GM20431 (cell line): ENCODE data around the gene H2BK1.

Experiments
- in situ Hi-C: fragments of 300-500 bp; cut with MseI, MboI; formaldehyde crosslinking; loops from one replicate; pipeline ENCODE4 v1.15.0; 2020; ENCODE audit warnings: low sequenced_read_pairs; ENCODE audit not compliant: unreplicated experiment

Gene H2BK1

GRCh38 chr7:151186640-151187408, 23.5 kb downstream of the H2BK1 start, which contains the start of gene ASB10:
Gene ASB10, minus strand, starts transcription at chr7:151187250. Its CDS starts 120 bp downstream, at chr7:151187130.
- in situ Hi-C loops: no loop called here

DNA sequence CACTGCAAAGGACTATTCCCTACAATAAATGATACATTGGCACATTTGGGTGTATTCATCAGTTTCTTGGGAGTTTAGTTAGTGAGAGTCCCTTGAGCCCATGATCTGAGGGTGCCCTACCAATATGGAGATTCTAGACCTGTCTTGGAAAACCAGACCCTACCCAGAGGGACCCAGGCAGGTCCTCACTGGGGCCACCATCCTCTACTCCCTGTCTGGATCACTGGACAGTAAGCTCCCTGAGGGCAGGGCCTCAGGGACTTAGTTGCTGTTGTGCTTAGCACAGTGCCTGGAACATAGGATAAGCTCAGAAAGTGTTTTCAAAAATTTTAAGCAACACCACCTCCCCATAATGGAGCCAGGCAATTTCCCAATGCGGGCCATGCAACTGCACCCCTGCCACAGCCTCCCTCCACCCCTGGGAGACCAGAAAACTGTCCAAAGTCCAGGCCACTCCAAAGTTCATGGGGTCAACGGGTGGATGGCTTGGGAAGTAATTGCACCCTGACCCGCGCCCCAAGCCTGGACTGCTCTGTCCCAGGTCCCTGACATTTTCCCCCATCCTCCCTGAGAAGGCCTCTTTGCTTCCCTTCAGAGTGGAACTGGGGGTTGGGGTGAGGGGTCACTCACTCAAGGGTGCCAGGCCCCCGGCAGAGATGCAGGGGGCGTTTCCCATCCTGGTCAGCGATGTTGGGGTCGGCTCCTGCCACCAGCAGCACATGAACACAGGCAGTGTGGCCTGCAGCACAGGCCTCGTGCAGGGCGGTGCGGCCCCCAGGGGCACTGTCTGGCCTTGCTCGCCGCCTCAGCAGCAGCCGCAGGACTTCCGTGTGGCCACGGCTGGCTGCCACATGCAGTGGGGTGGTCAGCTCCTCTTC, 24.3 kb downstream of the H2BK1 start:
- in situ Hi-C loops: no loop called here

DNA sequence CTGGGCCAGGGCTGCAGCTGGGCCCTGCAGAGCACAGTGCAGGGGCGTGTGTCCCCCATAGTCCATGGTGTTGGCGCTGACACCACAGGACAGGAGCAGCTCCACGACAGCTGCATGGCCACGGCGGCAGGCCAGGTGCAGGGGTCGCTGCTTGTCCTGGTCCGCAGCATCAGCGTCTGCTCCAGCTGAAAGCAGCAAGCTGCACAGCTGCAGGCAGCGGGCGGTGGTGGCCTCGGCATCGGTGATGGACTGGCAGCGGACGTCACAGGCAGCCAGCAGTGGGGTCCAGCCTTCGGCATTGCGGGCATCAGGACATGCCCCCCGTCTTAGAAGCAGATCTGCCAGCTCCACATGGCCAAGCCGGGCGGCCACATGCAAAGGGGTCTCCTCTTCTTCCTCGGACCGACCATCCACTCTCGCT, 29.3 kb downstream of the H2BK1 start:
- in situ Hi-C loops: no loop called here

DNA sequence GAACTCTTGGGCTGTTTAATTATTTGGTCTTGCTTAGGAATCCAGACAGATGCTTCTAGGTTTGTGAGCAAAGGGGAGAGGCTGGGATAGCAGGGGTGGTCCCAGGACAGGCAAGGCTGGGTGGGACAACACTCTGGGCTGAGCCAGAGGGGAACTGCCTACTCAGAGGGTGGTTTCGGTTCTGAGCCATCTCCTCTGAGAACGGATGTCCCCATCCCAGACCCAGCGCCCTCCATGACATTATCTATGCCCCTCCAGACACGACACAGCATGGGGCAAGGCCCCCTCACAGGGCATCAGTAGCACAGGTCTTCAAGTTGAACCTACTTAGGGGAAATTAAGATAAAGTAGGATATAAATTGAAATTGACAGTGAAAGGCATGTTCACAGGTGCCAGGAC, 30.3 kb downstream of the H2BK1 start:
- in situ Hi-C loops: no loop called here

DNA sequence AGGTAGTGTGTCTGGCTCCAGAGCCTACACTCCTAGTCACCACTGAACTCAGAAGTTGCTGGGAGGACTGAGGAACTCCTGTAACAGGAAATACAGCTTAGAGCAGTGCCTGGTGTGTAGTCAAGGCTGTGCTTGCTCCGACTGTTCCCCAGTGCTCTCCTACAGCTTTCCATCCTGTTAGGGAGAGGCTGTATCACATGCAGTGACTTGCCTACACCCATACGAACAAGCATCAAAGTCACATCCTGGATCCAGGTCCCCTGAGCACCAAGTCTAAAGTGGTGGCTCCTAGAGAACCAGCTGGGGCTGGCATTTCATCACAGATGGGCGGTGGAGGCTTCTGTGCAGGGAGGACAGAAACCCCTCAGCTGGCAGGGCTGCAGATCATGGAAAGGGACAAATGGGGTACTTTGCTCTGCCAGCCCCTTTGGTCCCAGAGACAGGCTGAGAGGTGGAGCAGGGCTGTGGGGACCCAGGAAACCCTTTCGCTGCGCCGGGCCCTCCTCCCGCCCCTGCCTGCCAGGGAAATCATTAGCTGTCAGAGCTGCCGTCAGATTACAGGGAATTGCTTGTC, 30.9 kb downstream of the H2BK1 start:
- in situ Hi-C loops: no loop called here

- in situ Hi-C loops: no loop called here
Measured at GRCh38 chr7:151178831-151179230, 31.5 kb downstream of the H2BK1 start.

GRCh38 chr7:151178236-151178635, 32.1 kb downstream of the H2BK1 start:
- in situ Hi-C loops: no loop called here

GRCh38 chr7:151177310-151177709, 33.0 kb downstream of the H2BK1 start:
- in situ Hi-C loops: no loop called here

DNA sequence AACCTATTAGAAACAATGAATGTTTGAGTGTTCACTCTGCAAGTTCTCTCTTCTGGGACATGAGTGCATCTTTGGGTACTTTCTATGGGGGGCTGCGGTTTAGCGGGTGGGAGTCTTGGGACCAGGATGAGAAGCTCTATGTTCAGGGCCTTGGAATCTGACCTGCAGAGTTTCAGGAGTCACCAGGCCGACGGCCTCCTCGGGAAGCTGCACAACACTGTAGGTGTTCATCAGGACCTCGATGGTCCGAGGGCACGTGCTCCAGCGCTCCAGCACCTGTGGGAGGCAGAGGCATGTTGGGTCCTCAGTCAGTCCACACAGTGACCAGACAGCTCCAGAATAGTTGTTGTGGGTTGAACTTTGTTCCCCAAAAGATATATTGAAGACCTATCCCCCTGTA, 33.9 kb downstream of the H2BK1 start:
- in situ Hi-C loops: no loop called here

DNA sequence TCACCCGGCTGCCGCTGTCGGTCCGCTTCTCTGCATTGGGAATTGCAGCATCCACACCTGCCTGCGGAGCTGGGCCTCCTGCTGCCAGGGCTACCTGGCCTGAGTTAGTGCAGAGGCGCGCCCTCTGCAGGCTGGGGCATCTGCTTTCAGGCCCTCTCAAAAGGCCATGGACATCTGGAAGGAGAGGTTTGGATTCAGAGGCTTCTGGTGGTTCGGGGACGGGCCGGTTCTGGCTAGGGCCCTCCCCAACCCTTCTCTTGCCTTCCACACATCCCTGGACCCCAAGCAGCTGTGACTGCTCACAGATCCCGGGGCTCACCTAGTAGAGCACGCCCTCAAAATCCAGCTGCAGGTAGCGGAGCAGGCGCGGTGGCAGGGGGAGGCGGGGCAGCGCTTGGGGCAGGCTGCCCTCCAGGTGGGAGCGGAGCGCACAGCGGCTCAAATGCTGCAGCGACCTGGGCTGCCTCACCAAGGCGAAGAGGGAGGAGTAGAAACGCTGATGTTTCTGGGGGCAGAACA, 34.4 kb downstream of the H2BK1 start:
- in situ Hi-C loops: no loop called here

GRCh38 chr7:151175047-151175792, 35.1 kb downstream of the H2BK1 start:
- in situ Hi-C loops: no loop called here

GRCh38 chr7:151174246-151175046, 35.8 kb downstream of the H2BK1 start:
- in situ Hi-C loops: no loop called here

DNA sequence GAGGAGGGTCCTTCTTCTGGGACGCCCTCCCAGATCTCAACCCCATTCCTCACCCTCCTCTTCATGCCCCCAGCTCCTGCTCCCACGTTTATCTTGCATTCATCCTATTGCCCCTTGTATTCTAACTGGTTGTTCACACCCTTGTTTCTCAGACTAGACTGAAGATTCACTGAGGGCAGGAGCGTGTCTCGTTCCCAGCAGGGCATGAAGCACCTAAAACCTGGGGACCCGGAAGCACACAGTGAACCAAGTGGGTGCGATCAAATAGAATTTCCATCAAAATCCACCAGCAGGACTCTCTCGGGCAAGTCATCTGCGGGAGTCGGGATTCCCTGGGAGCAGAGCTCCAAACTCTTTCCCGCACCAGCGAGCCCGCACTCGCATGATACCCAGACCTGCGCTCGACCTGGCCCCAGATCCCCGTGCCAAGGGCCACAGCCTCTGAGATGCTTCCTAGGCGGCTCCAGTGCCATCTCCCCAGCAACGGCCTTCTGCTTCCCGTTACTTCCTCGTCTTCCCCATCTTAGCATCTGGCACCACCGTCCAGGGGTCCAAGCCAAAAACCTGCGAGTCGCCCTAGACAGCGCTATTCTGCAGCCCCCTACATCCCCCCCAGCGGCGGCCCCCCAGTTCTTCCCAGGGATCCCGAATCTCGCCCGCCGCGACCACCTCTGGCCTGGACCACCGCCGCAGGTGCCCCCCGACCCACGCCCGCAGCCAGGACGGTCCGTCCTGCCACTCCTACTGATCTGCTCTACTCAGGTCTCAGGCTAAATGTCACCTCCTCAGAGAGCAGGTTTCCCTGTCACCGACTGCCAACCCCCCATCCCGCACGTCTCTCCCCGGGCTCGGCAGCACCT, 36.7 kb downstream of the H2BK1 start:
- in situ Hi-C loops: no loop called here

- in situ Hi-C loops: no loop called here
Measured at GRCh38 chr7:151172273-151173141, 37.8 kb downstream of the H2BK1 start.

- in situ Hi-C loops: no loop called here
Measured at GRCh38 chr7:151168787-151169162, 41.5 kb downstream of the H2BK1 start.

GRCh38 chr7:151168003-151168786, 42.1 kb downstream of the H2BK1 start:
- in situ Hi-C loops: no loop called here
